Muscle of arm (tissue), 12 donors: Measurements from ENCODE around the gene MFSD6. TPM values are rescaled to one million over a fixed set of nuclear protein-coding genes. Genes with fewer than 3 reads are reported as not detected.
"Not testable (repeated sequence)": the region's sequence is repeated elsewhere in the genome, so short reads cannot be mapped to it uniquely, and the experiment has no call there.

ENCODE experiments used
- DNase-seq: peaks from one replicate; pipeline ENCODE4 v3.0.0-alpha.2; 2013
- polyA plus RNA-seq, 12 donors: library from polyadenylated mRNA; unstranded; fragments of 120-200 nt; gene quantifications; one replicate each; pipeline ENCODE4 v1.2.1, GENCODE V29; 2013; ENCODE audit not compliant: insufficient read length in 12 of 12

Gene MFSD6
- polyA plus RNA-seq, 12 donors = 8.6 to 15.0 (median 11.6) TPM; not detected in 1

- not testable (repeated sequence) for DNase-seq
Measured at GRCh38 chr2:190494600-190495227, 86.6 kb downstream of the MFSD6 start.

GRCh38 chr2:190497428-190497827, 89.3 kb downstream of the MFSD6 start:
- DNase-seq = no peak

GRCh38 chr2:190499273-190499672, 91.1 kb downstream of the MFSD6 start:
- DNase-seq = no peak

GRCh38 chr2:190500054-190500502, 91.9 kb downstream of the MFSD6 start:
- no peak for DNase-seq

- DNase-seq = no peak
Measured at GRCh38 chr2:190501231-190501630, 93.1 kb downstream of the MFSD6 start.

- no peak for DNase-seq
Measured at GRCh38 chr2:190501702-190502407, 93.7 kb downstream of the MFSD6 start.

GRCh38 chr2:190503088-190503487, 94.9 kb downstream of the MFSD6 start:
- no peak for DNase-seq

- no peak for DNase-seq
Measured at GRCh38 chr2:190504912-190505311, 96.8 kb downstream of the MFSD6 start.

- no peak for DNase-seq
Measured at GRCh38 chr2:190505696-190506095, 97.5 kb downstream of the MFSD6 start.

GRCh38 chr2:190506666-190507065, 98.5 kb downstream of the MFSD6 start:
- DNase-seq = no peak

GRCh38 chr2:190507135-190507534, 99.0 kb downstream of the MFSD6 start:
- no peak for DNase-seq

GRCh38 chr2:190509895-190510294, 101.7 kb downstream of the MFSD6 start:
- not testable (repeated sequence) for DNase-seq

GRCh38 chr2:190511104-190511503, 102.9 kb downstream of the MFSD6 start:
- peak; percentile 41 for DNase-seq

- DNase-seq = no peak
Measured at GRCh38 chr2:190512539-190513095, 104.5 kb downstream of the MFSD6 start.

GRCh38 chr2:190513877-190514276, 105.7 kb downstream of the MFSD6 start:
- no peak for DNase-seq

- DNase-seq = no peak
Measured at GRCh38 chr2:190514676-190515075, 106.5 kb downstream of the MFSD6 start.

- DNase-seq = no peak
Measured at GRCh38 chr2:190515687-190516086, 107.5 kb downstream of the MFSD6 start.

- DNase-seq = no peak
Measured at GRCh38 chr2:190517468-190517867, 109.3 kb downstream of the MFSD6 start.

GRCh38 chr2:190519975-190520767, 112.0 kb downstream of the MFSD6 start:
- DNase-seq = no peak

GRCh38 chr2:190524928-190525327, 116.8 kb downstream of the MFSD6 start:
- DNase-seq = no peak

GRCh38 chr2:190526105-190526750, 118.1 kb downstream of the MFSD6 start:
- DNase-seq = no peak

- no peak for DNase-seq
Measured at GRCh38 chr2:190527214-190527613, 119.1 kb downstream of the MFSD6 start.
